ENCODE results near the gene SCAMP4. TPM values are rescaled to one million over a fixed set of nuclear protein-coding genes. Genes with fewer than 3 reads are reported as not detected.

The SCAMP4 gene
- polyA plus RNA-seq, 1 of the 3 experiments (the other 2 are of a cell fraction), result 30.0 TPM

DNA sequence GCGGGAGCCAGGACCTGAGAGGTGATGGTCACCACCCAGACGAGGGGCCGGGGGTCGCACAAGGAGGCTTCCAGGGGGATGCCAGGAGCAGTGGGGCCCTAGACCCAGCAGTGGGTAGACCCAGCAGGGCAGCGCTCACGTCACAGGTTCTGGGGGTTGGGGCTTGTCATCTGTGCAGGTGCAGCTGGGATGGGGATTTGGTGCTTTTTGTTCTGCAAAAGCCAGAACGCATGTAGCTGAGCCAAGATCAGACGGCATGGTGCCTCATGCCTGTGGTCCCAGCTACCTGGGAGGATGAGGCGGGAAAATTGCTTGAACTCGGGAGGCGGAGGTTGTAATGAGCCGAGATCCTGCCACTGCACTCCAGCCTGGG, 50.9 kb downstream of the SCAMP4 start:
- H3K36me3 ChIP-seq (replicated peaks in 1 of 2; ENCODE audit: control insufficient read depth in 1 of 2, insufficient read depth in 2 of 2, low read length in 1 of 2), result peaks cover 0 to 6% of the 10 kb centered on the region in 2 experiments

More for the DNA sequence above, 50.9 kb downstream of the SCAMP4 start:
- Histone ChIP-seq H3K4me1 (ENCODE audit: control insufficient read depth in 1 of 2, insufficient read depth in 2 of 2, low read depth in 1 of 2, low read length in 1 of 2) (no peaks in the 10 kb centered on the region; a peak in 1 of 4 replicates), H4K20me1 (ENCODE audit: insufficient read depth) (peaks cover 74% of the 10 kb centered on the region), H3K9ac (no peak overlapping the region), H3K9me2 (no peaks in the 10 kb centered on the region), H2AFZ (ENCODE audit: low read depth) (no peak overlapping the region), H3K4me2 (no peak overlapping the region), H3K4me3 (ENCODE audit: low read depth in 2 of 2, low read length in 1 of 2) (no peak overlapping the region), H3K27ac (ENCODE audit: low read depth in 2 of 2, low read length in 1 of 2) (no peak overlapping the region), H3F3A (replicated peaks; ENCODE audit: insufficient read depth) (no peaks in the 10 kb centered on the region), H3K9me3 (no peaks in the 10 kb centered on the region), H3K27me3 (ENCODE audit: insufficient read depth) (no peaks in the 10 kb centered on the region), H3K79me2 (ENCODE audit: insufficient read depth) (peaks cover 85% of the 10 kb centered on the region)
- no peak for DNase-seq
- ChIA-PET CTCF (interaction anchor here (1.4 to 3.3 kb wide), 2 partner anchors 10 to 26 kb away, joined by 3 to 24 read pairs; no protein-coding TSS in a partner anchor), POLR2A (no interaction called here)
- no peak for TF ChIP-seq SIN3A (IDR thresholded peaks at IDR 0.05; ENCODE audit: borderline replicate concordance, low read depth, low read length)
- no peak for TF ChIP-seq MXI1 (IDR thresholded peaks at IDR 0.05; ENCODE audit: low read depth, low read length)
- no peak for TF ChIP-seq JUND (IDR thresholded peaks at IDR 0.05)
- TF ChIP-seq, protein P1, sequence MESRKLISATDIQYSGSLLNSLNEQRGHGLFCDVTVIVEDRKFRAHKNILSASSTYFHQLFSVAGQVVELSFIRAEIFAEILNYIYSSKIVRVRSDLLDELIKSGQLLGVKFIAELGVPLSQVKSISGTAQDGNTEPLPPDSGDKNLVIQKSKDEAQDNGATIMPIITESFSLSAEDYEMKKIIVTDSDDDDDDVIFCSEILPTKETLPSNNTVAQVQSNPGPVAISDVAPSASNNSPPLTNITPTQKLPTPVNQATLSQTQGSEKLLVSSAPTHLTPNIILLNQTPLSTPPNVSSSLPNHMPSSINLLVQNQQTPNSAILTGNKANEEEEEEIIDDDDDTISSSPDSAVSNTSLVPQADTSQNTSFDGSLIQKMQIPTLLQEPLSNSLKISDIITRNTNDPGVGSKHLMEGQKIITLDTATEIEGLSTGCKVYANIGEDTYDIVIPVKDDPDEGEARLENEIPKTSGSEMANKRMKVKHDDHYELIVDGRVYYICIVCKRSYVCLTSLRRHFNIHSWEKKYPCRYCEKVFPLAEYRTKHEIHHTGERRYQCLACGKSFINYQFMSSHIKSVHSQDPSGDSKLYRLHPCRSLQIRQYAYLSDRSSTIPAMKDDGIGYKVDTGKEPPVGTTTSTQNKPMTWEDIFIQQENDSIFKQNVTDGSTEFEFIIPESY (IDR thresholded peaks at IDR 0.05; ENCODE audit: borderline replicate concordance, low read depth), result no peak
- no peak for TF ChIP-seq NRF1 (IDR thresholded peaks at IDR 0.05; ENCODE audit: low read depth, low read length)
- TF ChIP-seq MEF2A (IDR thresholded peaks at IDR 0.05; ENCODE audit: borderline replicate concordance, low read depth), result no peak
- TF ChIP-seq NFIC (IDR thresholded peaks at IDR 0.05; ENCODE audit: borderline replicate concordance), result no peak
- TF ChIP-seq, protein P2, sequence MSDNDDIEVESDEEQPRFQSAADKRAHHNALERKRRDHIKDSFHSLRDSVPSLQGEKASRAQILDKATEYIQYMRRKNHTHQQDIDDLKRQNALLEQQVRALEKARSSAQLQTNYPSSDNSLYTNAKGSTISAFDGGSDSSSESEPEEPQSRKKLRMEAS (IDR thresholded peaks at IDR 0.05; ENCODE audit: low read depth), result no peak
- TF ChIP-seq, protein P3, sequence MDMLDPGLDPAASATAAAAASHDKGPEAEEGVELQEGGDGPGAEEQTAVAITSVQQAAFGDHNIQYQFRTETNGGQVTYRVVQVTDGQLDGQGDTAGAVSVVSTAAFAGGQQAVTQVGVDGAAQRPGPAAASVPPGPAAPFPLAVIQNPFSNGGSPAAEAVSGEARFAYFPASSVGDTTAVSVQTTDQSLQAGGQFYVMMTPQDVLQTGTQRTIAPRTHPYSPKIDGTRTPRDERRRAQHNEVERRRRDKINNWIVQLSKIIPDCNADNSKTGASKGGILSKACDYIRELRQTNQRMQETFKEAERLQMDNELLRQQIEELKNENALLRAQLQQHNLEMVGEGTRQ (IDR thresholded peaks at IDR 0.05; ENCODE audit: borderline replicate concordance, low read depth, low read length), result no peak
- no peak for TF ChIP-seq POLR2AphosphoS5 (IDR thresholded peaks at IDR 0.05; ENCODE audit: low read depth, low read length)
- TF ChIP-seq, protein P4, sequence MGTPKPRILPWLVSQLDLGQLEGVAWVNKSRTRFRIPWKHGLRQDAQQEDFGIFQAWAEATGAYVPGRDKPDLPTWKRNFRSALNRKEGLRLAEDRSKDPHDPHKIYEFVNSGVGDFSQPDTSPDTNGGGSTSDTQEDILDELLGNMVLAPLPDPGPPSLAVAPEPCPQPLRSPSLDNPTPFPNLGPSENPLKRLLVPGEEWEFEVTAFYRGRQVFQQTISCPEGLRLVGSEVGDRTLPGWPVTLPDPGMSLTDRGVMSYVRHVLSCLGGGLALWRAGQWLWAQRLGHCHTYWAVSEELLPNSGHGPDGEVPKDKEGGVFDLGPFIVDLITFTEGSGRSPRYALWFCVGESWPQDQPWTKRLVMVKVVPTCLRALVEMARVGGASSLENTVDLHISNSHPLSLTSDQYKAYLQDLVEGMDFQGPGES (IDR thresholded peaks at IDR 0.05; ENCODE audit: low read depth, low read length), result no peak
- no peak for TF ChIP-seq GABPA (IDR thresholded peaks at IDR 0.05; ENCODE audit: low read depth)
- no peak for TF ChIP-seq RFX5 (IDR thresholded peaks at IDR 0.05; ENCODE audit: low read length)
- TF ChIP-seq GATA2 (CRISPR knock-in tag; IDR thresholded peaks at IDR 0.05), result no peak
- TF ChIP-seq USF1 (IDR thresholded peaks at IDR 0.05; ENCODE audit: borderline replicate concordance, low read depth), result no peak
- TF ChIP-seq RXRA (IDR thresholded peaks at IDR 0.05; ENCODE audit: borderline replicate concordance, low read depth), result no peak
- WGBS (ENCODE audit: low lambda C conversion rate), result 98% methylated on average over 8 of the region's 12 CpGs
